ENCODE measurements around the gene KDM2A.

The KDM2A gene

DNA sequence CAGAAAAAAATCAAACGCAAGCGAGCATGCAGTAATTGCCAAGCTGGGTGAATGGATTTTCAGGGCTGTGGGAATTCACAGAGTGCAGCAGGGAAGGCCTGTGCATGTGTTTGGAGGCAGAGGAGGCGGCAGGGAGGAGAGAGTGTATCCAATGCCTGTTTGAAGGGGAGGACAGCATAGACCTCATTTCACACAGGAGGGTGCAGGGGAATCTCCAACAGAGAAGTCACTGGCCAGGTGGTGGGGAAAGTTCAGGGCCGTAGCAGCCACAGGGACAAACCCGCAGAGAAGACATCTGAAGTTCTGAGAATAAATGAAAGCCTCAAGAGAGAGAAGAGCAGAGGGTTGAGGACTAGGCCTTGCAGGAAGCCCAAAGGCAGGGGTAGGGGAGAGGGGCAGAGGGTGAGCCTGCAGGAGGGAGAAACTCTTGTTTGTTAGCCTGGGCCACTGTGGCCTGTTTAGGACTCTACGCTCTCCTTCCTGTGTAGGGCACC is 19.2 kb upstream of the KDM2A start:
- TF ChIP-seq TCF4 (CRISPR knock-in tag; IDR thresholded peaks at IDR 0.05; ENCODE audit: borderline replicate concordance) (no peak), ZNF565 (CRISPR knock-in tag; conservative IDR thresholded peaks at IDR 0.05; ENCODE audit: low read depth) (no peak), ARNTL (CRISPR knock-in tag; IDR thresholded peaks at IDR 0.05; ENCODE audit: borderline replicate concordance, low read depth) (no peak), SNAI2 (CRISPR knock-in tag; IDR thresholded peaks at IDR 0.05) (no peak), TSHZ2 (CRISPR knock-in tag; IDR thresholded peaks at IDR 0.05) (no peak), GLIS3 (CRISPR knock-in tag; IDR thresholded peaks at IDR 0.05) (no peak), CSDC2 (CRISPR knock-in tag; IDR thresholded peaks at IDR 0.05) (no peak), ZC3H10 (CRISPR knock-in tag; IDR thresholded peaks at IDR 0.05) (no peak)
- TF ChIP-seq, protein P1, sequence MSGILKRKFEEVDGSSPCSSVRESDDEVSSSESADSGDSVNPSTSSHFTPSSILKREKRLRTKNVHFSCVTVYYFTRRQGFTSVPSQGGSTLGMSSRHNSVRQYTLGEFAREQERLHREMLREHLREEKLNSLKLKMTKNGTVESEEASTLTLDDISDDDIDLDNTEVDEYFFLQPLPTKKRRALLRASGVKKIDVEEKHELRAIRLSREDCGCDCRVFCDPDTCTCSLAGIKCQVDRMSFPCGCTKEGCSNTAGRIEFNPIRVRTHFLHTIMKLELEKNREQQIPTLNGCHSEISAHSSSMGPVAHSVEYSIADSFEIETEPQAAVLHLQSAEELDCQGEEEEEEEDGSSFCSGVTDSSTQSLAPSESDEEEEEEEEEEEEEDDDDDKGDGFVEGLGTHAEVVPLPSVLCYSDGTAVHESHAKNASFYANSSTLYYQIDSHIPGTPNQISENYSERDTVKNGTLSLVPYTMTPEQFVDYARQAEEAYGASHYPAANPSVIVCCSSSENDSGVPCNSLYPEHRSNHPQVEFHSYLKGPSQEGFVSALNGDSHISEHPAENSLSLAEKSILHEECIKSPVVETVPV (CRISPR knock-in tag; IDR thresholded peaks at IDR 0.05) = no peak
- TF ChIP-seq, protein P2, sequence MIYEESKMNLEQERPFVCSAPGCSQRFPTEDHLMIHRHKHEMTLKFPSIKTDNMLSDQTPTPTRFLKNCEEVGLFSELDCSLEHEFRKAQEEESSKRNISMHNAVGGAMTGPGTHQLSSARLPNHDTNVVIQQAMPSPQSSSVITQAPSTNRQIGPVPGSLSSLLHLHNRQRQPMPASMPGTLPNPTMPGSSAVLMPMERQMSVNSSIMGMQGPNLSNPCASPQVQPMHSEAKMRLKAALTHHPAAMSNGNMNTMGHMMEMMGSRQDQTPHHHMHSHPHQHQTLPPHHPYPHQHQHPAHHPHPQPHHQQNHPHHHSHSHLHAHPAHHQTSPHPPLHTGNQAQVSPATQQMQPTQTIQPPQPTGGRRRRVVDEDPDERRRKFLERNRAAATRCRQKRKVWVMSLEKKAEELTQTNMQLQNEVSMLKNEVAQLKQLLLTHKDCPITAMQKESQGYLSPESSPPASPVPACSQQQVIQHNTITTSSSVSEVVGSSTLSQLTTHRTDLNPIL (CRISPR knock-in tag; IDR thresholded peaks at IDR 0.05; ENCODE audit: low read depth) = no peak
- ATAC-seq = no peak

GRCh38 chr11:67102664-67103063 is 16.4 kb upstream of the KDM2A start:
- TF ChIP-seq ZNF70 (CRISPR knock-in tag; IDR thresholded peaks at IDR 0.05) = no peak
- no peak for TF ChIP-seq GLIS3 (CRISPR knock-in tag; IDR thresholded peaks at IDR 0.05)
- TF ChIP-seq CSDC2 (CRISPR knock-in tag; IDR thresholded peaks at IDR 0.05) = no peak
- TF ChIP-seq, protein P3, sequence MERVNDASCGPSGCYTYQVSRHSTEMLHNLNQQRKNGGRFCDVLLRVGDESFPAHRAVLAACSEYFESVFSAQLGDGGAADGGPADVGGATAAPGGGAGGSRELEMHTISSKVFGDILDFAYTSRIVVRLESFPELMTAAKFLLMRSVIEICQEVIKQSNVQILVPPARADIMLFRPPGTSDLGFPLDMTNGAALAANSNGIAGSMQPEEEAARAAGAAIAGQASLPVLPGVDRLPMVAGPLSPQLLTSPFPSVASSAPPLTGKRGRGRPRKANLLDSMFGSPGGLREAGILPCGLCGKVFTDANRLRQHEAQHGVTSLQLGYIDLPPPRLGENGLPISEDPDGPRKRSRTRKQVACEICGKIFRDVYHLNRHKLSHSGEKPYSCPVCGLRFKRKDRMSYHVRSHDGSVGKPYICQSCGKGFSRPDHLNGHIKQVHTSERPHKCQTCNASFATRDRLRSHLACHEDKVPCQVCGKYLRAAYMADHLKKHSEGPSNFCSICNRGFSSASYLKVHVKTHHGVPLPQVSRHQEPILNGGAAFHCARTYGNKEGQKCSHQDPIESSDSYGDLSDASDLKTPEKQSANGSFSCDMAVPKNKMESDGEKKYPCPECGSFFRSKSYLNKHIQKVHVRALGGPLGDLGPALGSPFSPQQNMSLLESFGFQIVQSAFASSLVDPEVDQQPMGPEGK (CRISPR knock-in tag; IDR thresholded peaks at IDR 0.05; ENCODE audit: borderline replicate concordance) = no peak
- TF ChIP-seq RARB (CRISPR knock-in tag; IDR thresholded peaks at IDR 0.05) = no peak
- TF ChIP-seq TCF4 (CRISPR knock-in tag; IDR thresholded peaks at IDR 0.05; ENCODE audit: borderline replicate concordance) = no peak
- TF ChIP-seq, protein P2 (CRISPR knock-in tag; IDR thresholded peaks at IDR 0.05; ENCODE audit: low read depth) = no peak
- no peak for TF ChIP-seq SNAI2 (CRISPR knock-in tag; IDR thresholded peaks at IDR 0.05)
- no peak for TF ChIP-seq TSHZ2 (CRISPR knock-in tag; IDR thresholded peaks at IDR 0.05)
- TF ChIP-seq OSR1 (CRISPR knock-in tag; IDR thresholded peaks at IDR 0.05) = no peak
- no peak for TF ChIP-seq POU6F1 (CRISPR knock-in tag; IDR thresholded peaks at IDR 0.05; ENCODE audit: borderline replicate concordance, low read depth)
- no peak for TF ChIP-seq TOX (CRISPR knock-in tag; IDR thresholded peaks at IDR 0.05; ENCODE audit: borderline replicate concordance)
- no peak for TF ChIP-seq ISL1 (CRISPR knock-in tag; IDR thresholded peaks at IDR 0.05)
- TF ChIP-seq ZNF8 (CRISPR knock-in tag; IDR thresholded peaks at IDR 0.05) = no peak
- TF ChIP-seq ARNTL (CRISPR knock-in tag; IDR thresholded peaks at IDR 0.05; ENCODE audit: borderline replicate concordance, low read depth) = no peak
- no peak for TF ChIP-seq ZC3H10 (CRISPR knock-in tag; IDR thresholded peaks at IDR 0.05)
- no peak for TF ChIP-seq ESRRG (CRISPR knock-in tag; IDR thresholded peaks at IDR 0.05)
- TF ChIP-seq ZFP3 (CRISPR knock-in tag; IDR thresholded peaks at IDR 0.05) = no peak
- TF ChIP-seq BACH2 (CRISPR knock-in tag; IDR thresholded peaks at IDR 0.05; ENCODE audit: borderline replicate concordance) = no peak
- TF ChIP-seq, protein P1 (CRISPR knock-in tag; IDR thresholded peaks at IDR 0.05) = no peak
- no peak for ATAC-seq

Measured in SK-N-SH treated with all-trans-retinoic acid at 6 μM for 48 hours (cell line).